Heart right ventricle (tissue), 16 donors: ENCODE measurements around the gene LDAH. TPM values are rescaled to one million over a fixed set of nuclear protein-coding genes. Genes with fewer than 3 reads are reported as not detected.

Experiments used
- ATAC-seq, 8 donors: fragments of 200-7000 bp; cut with Tn5 transposase; one replicate each; pipeline ENCODE4 v1.9.1; 2020; ENCODE audit warnings: mild to moderate bottlenecking in 8 of 8, moderate library complexity in 8 of 8, moderate number of reproducible peaks in 1 of 8
- DNase-seq, 2 donors: peaks; one replicate each; pipeline ENCODE4 v3.0.0-alpha.2; 2020
- H3K27ac ChIP-seq, 10 donors: fragments of 200-600 bp; sonication (generic) in 2 of 10; one replicate each; pipeline versions ENCODE4 v1.5.0 to v1.8.0; 2020 to 2022; ENCODE audit warnings: mild to moderate bottlenecking in 3 of 10
- H3K27me3 ChIP-seq, 7 donors: fragments of 200-600 bp; one replicate each; pipeline ENCODE4 v1.8.0; 2021 to 2022; ENCODE audit warnings: mild to moderate bottlenecking in 2 of 7
- H3K36me3 ChIP-seq, 9 donors: fragments of 200-600 bp; sonication (generic) in 1 of 9; one replicate each; pipeline versions ENCODE4 v1.5.0 to v1.8.0; 2020 to 2022; ENCODE audit warnings: mild to moderate bottlenecking in 2 of 9
- H3K4me1 ChIP-seq, 9 donors: fragments of 200-600 bp; sonication (generic) in 1 of 9; one replicate each; pipeline versions ENCODE4 v1.5.0 to v1.8.0; 2020 to 2022; ENCODE audit warnings: mild to moderate bottlenecking in 4 of 9
- H3K4me3 ChIP-seq, 10 donors: fragments of 200-600 bp; sonication (generic) in 2 of 10; one replicate each; pipeline versions ENCODE4 v1.5.0 to v1.8.0; 2020 to 2022; ENCODE audit warnings: mild to moderate bottlenecking in 7 of 10, moderate library complexity in 2 of 10
- H3K9me3 ChIP-seq, 11 donors: fragments of 200-600 bp in 10 of 11; sonication (generic) in 2 of 11; one replicate each; pipeline versions ENCODE4 v1.5.0 to v1.8.0; 2013 to 2022; ENCODE audit warnings: mild to moderate bottlenecking in 2 of 11, control low read depth in 1 of 11, moderate library complexity in 1 of 11
- WGBS, 2 donors: extraction: QIAGEN DNeasy Blood & Tissue Kit; methylation state at CpG; one replicate each; pipeline ENCODE4 v1.1.7; 2013; ENCODE audit warnings: inconsistent platforms in 1 of 2; 5-methylcytosine and 5-hydroxymethylcytosine counted together
- intact Hi-C, 10 donors: fragments of 100-400 bp; cut with DNase I; formaldehyde crosslinking; loops; one replicate each; pipeline versions ENCODE4 v1.11.1 to v1.14.2; 2022
- polyA plus RNA-seq, 2 donors: library from polyadenylated mRNA; stranded (reverse); fragments of 200-250 nt; gene quantifications; one replicate each; pipeline ENCODE4 v1.2.3, GENCODE V29; 2013
- total RNA-seq, 10 donors: library from RNA; stranded (reverse); fragmentation: NEBNext Ultra II Directional in 3 of 10; extraction: Animal tissue kit (Norgen Biotek cat#: 25700) in 3 of 10; gene quantifications; one replicate each; pipeline versions ENCODE4 v1.2.1 to v1.2.4, GENCODE V29; 2021 to 2023
- TF ChIP-seq, protein P1 (sequence below), 9 donors: fragments of 200-600 bp; sonication (generic) in 2 of 9; IDR thresholded peaks; one replicate each; pipeline versions ENCODE4 v1.5.0 to v1.8.0; 2021 to 2022; ENCODE audit warnings: antibody characterized with exemption in 9 of 9, mild to moderate bottlenecking in 5 of 9, moderate library complexity in 1 of 9
- donor health status: Arrhythmogenic right ventricular cardiomyopathy.
- donor health status: ischemic (EF 13 %, LVEDD 7.1; RV severe dilation, severe dysfunction).
- donor health status: healthy with polysubstance abuse.
- donor health status: DM: no; HTN: yes; CAD: no.
- donor health status: DM: no; HTN: no; CAD: no.
- donor health status: ischemic (EF 25% LVEDD 6.9; RV normal size, moderate dysfunction).
- donor health status: ischemic (EF 25% LVEDD 5.7; RV mildly dilated, moderate dysfunction).
- donor health status: healthy.
- donor health status: DM: yes; HTN: yes; CAD: no.
- donor health status: Ischemic cardiomyopathy.
- donor health status: ischemic (EF 35%, LVEDD 5.7; RV mildly dilated, moderate dysfunction).
- donor health status: nonischemic (EF 11% LVEDD 7.7; RV severe dilation, severe dysfunction).
- donor health status: DM: yes; HTN: yes; CAD: no.
- donor health status: PGD.
- donor health status: ischemic (EF 29% LVEDD 5.4; RV normal size, mild dysfunction).
- donor health status: nonischemic (EF 23%, LVEDD 6.1; RV moderate dilation, normal function).

LDAH gene
- total and polyA plus RNA-seq, 12 donors: 1.5 to 11.3 (median 5.4) TPM

GRCh38 chr2:20672201-20672951, 150.5 kb downstream of the LDAH start:
- intact Hi-C loops: no loop called here
- Histone ChIP-seq H3K4me1 (peaks cover 0 to 53% (median 25%) of the 10 kb centered on the region in 9 donors), H3K9me3 (no peaks in the 10 kb centered on the region), H3K27ac (no peak overlapping the region), H3K36me3 (no peaks in the 10 kb centered on the region), H3K4me3 (no peak overlapping the region), H3K27me3 (peaks cover 24 to 76% (median 70%) of the 10 kb centered on the region in 7 donors)
- TF ChIP-seq, protein P1, sequence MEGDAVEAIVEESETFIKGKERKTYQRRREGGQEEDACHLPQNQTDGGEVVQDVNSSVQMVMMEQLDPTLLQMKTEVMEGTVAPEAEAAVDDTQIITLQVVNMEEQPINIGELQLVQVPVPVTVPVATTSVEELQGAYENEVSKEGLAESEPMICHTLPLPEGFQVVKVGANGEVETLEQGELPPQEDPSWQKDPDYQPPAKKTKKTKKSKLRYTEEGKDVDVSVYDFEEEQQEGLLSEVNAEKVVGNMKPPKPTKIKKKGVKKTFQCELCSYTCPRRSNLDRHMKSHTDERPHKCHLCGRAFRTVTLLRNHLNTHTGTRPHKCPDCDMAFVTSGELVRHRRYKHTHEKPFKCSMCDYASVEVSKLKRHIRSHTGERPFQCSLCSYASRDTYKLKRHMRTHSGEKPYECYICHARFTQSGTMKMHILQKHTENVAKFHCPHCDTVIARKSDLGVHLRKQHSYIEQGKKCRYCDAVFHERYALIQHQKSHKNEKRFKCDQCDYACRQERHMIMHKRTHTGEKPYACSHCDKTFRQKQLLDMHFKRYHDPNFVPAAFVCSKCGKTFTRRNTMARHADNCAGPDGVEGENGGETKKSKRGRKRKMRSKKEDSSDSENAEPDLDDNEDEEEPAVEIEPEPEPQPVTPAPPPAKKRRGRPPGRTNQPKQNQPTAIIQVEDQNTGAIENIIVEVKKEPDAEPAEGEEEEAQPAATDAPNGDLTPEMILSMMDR (IDR thresholded peaks at IDR 0.05): no peak
- DNase-seq: no peak
- no peak for ATAC-seq
- 35 to 40% methylated on average over 18 of the region's 18 CpGs for WGBS, 2 donors

- WGBS, 2 donors: 19 to 27% methylated on average over 13 of the region's 13 CpGs
- ATAC-seq: no peak
- Histone ChIP-seq H3K9me3 (no peaks in the 10 kb centered on the region), H3K4me3 (no peak overlapping the region), H3K4me1 (peaks cover 0 to 49% (median 27%) of the 10 kb centered on the region in 9 donors), H3K36me3 (no peaks in the 10 kb centered on the region), H3K27me3 (peaks cover 24 to 80% (median 74%) of the 10 kb centered on the region in 7 donors), H3K27ac (no peak overlapping the region)
- TF ChIP-seq, protein P1 (IDR thresholded peaks at IDR 0.05): no peak
- no peak for DNase-seq
- intact Hi-C loops: no loop called here
Observed at GRCh38 chr2:20671736-20672080, 151.2 kb downstream of the LDAH start.

- DNase-seq (no peak), ATAC-seq (no peak)
- 22 to 29% methylated on average over 60 of the region's 60 CpGs for WGBS, 2 donors
- Histone ChIP-seq H3K27me3 (peaks cover 25 to 86% (median 79%) of the 10 kb centered on the region in 7 donors), H3K9me3 (no peaks in the 10 kb centered on the region), H3K4me3 (no peak overlapping the region), H3K27ac (no peak overlapping the region), H3K36me3 (no peaks in the 10 kb centered on the region), H3K4me1 (peaks cover 0 to 49% (median 29%) of the 10 kb centered on the region in 9 donors)
- TF ChIP-seq, protein P1 (IDR thresholded peaks at IDR 0.05): no peak
- intact Hi-C loops: no loop called here
Observed at GRCh38 chr2:20671036-20671735, 151.7 kb downstream of the LDAH start.

- Histone ChIP-seq H3K27ac (no peak overlapping the region), H3K9me3 (no peaks in the 10 kb centered on the region), H3K4me3 (peak overlapping the region in 1 of 10 donors; percentile 12), H3K4me1 (peaks cover 0 to 49% (median 29%) of the 10 kb centered on the region in 9 donors), H3K27me3 (peaks cover 32 to 93% (median 86%) of the 10 kb centered on the region in 7 donors), H3K36me3 (no peaks in the 10 kb centered on the region)
- intact Hi-C loops: no loop called here
- ATAC-seq: no peak
- 15 to 23% methylated on average over 82 to 83 of the region's 83 CpGs for WGBS, 2 donors
- TF ChIP-seq, protein P1 (IDR thresholded peaks at IDR 0.05): no peak
- DNase-seq: no peak
Observed at GRCh38 chr2:20670315-20671035, 152.4 kb downstream of the LDAH start.
